GM23248 (cell line): ENCODE data around the gene ARHGAP26.

Source experiments
- EZH2 ChIP-seq: fragments of 200-600 bp; sonication (generic); IDR thresholded peaks from 2 replicates; pipeline ENCODE4 v1.6.1; 2018; ENCODE audit warnings: antibody characterized with exemption, mild to moderate bottlenecking; ENCODE audit not compliant: insufficient read depth, poor library complexity, severe bottlenecking
- EZH2phosphoT487 ChIP-seq: fragments of 200-600 bp; sonication (generic); IDR thresholded peaks from 2 replicates; pipeline ENCODE4 v1.6.1; 2018; ENCODE audit warnings: antibody characterized with exemption, moderate library complexity, mild to moderate bottlenecking, low read depth; ENCODE audit not compliant: insufficient read depth

- no peak for TF ChIP-seq EZH2
- TF ChIP-seq EZH2phosphoT487, result no peak
Observed at GRCh38 chr5:143129910-143130612, 359.9 kb downstream of the ARHGAP26 start.
